GM15510 (cell line): ENCODE data around the gene SPAG9.

Experiments used
- POLR2A ChIP-seq: IDR thresholded peaks from 3 replicates; pipeline ENCODE4 v1.6.1; 2011; ENCODE audit warnings: borderline replicate concordance; ENCODE audit not compliant: insufficient read length; ENCODE audit errors: extremely low read depth

The SPAG9 gene

GRCh38 chr17:51029142-51029541 is 91.5 kb downstream of the SPAG9 start:
- no peak for TF ChIP-seq POLR2A

GRCh38 chr17:51028176-51028863 is 92.3 kb downstream of the SPAG9 start:
- no peak for TF ChIP-seq POLR2A

- TF ChIP-seq POLR2A: no peak
These were observed 102.1 kb downstream of the SPAG9 start for GRCh38 chr17:51018541-51018940.

- no peak for TF ChIP-seq POLR2A
These were observed 103.4 kb downstream of the SPAG9 start for GRCh38 chr17:51017270-51017669.

- no peak for TF ChIP-seq POLR2A
These were observed 104.6 kb downstream of the SPAG9 start for GRCh38 chr17:51016099-51016498.

- no peak for TF ChIP-seq POLR2A
These were observed 105.5 kb downstream of the SPAG9 start for GRCh38 chr17:51015145-51015558.

GRCh38 chr17:51014129-51014528 is 106.5 kb downstream of the SPAG9 start:
- no peak for TF ChIP-seq POLR2A

- TF ChIP-seq POLR2A: no peak
These were observed 107.3 kb downstream of the SPAG9 start for GRCh38 chr17:51013322-51013721.

- no peak for TF ChIP-seq POLR2A
These were observed 108.1 kb downstream of the SPAG9 start for GRCh38 chr17:51012538-51012937.

GRCh38 chr17:51010173-51010675 is 110.4 kb downstream of the SPAG9 start:
- no peak for TF ChIP-seq POLR2A

GRCh38 chr17:51006601-51007000 is 114.1 kb downstream of the SPAG9 start:
- TF ChIP-seq POLR2A: no peak

GRCh38 chr17:51005768-51006167 is 114.9 kb downstream of the SPAG9 start:
- no peak for TF ChIP-seq POLR2A

- TF ChIP-seq POLR2A: no peak
These were observed 116.4 kb downstream of the SPAG9 start for GRCh38 chr17:51004249-51004648.

GRCh38 chr17:51000835-51001638 is 119.6 kb downstream of the SPAG9 start:
- no peak for TF ChIP-seq POLR2A

GRCh38 chr17:50995668-50996067 is 125.0 kb downstream of the SPAG9 start:
- TF ChIP-seq POLR2A: no peak

- no peak for TF ChIP-seq POLR2A
These were observed 127.1 kb downstream of the SPAG9 start for GRCh38 chr17:50993544-50993943.
